GM12801 (cell line): Measurements from ENCODE around the gene WDR86.

Experiments
- TF ChIP-seq, protein P1 (sequence below): IDR thresholded peaks from one replicate; pipeline ENCODE4 v1.5.1; 2011; ENCODE audit warnings: control low read depth; ENCODE audit not compliant: insufficient read length; ENCODE audit errors: extremely low read depth

WDR86 gene

DNA sequence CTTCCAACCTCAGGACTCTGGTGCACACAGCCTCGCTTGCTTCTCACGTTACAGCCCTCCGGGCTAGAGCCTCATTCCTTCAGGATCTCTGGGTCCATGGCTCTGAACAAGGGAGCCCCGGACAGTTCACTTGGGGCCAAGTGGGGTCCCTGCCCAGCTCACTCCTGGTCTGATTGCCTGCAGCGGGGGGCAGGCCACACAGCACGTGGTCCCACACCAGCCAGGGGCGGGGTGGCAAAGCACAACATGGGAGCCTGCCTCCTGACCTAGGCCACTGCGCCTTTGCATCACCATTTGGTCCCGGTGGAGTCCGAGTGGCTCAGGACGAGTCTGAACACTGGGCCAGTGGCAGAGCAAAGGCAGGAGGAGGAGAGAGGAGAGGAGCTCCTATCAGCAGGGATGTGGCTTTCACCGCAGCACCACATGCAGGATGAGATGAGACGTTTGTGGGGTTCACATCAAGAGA, 43.5 kb upstream of the WDR86 start:
- TF ChIP-seq, protein P1, sequence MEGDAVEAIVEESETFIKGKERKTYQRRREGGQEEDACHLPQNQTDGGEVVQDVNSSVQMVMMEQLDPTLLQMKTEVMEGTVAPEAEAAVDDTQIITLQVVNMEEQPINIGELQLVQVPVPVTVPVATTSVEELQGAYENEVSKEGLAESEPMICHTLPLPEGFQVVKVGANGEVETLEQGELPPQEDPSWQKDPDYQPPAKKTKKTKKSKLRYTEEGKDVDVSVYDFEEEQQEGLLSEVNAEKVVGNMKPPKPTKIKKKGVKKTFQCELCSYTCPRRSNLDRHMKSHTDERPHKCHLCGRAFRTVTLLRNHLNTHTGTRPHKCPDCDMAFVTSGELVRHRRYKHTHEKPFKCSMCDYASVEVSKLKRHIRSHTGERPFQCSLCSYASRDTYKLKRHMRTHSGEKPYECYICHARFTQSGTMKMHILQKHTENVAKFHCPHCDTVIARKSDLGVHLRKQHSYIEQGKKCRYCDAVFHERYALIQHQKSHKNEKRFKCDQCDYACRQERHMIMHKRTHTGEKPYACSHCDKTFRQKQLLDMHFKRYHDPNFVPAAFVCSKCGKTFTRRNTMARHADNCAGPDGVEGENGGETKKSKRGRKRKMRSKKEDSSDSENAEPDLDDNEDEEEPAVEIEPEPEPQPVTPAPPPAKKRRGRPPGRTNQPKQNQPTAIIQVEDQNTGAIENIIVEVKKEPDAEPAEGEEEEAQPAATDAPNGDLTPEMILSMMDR, result no peak

DNA sequence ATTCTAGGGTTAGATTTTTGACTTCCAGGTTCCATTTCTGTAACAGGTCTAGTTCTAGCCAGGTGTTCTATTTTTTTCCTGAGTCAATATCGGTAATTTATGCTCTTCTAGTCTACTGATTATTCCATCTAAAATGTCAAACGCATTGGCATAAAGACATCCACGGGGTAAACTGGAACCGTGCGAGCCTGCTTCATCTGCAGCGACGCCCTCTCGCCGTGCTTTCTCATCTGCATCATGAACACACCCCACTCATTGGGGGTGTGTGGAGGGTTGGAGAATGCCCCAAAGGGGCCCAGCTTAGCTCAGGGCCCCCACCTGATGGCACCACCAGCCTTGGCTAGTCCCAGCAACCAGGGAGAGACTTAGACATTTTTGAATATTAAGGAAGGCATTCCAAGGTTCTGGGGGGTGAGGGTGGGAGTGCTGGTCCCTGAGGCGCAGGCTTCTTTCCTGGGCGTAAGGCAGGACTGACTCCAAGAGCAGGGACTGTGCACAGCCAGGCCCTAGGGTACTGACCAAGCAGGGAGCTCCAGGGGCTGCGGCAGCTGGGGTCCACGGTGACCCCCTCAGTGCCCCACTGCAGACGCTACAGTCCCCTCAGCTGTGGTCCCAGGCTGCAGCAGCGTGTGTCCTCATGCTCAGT, 43.0 kb upstream of the WDR86 start:
- TF ChIP-seq, protein P1, result no peak

DNA sequence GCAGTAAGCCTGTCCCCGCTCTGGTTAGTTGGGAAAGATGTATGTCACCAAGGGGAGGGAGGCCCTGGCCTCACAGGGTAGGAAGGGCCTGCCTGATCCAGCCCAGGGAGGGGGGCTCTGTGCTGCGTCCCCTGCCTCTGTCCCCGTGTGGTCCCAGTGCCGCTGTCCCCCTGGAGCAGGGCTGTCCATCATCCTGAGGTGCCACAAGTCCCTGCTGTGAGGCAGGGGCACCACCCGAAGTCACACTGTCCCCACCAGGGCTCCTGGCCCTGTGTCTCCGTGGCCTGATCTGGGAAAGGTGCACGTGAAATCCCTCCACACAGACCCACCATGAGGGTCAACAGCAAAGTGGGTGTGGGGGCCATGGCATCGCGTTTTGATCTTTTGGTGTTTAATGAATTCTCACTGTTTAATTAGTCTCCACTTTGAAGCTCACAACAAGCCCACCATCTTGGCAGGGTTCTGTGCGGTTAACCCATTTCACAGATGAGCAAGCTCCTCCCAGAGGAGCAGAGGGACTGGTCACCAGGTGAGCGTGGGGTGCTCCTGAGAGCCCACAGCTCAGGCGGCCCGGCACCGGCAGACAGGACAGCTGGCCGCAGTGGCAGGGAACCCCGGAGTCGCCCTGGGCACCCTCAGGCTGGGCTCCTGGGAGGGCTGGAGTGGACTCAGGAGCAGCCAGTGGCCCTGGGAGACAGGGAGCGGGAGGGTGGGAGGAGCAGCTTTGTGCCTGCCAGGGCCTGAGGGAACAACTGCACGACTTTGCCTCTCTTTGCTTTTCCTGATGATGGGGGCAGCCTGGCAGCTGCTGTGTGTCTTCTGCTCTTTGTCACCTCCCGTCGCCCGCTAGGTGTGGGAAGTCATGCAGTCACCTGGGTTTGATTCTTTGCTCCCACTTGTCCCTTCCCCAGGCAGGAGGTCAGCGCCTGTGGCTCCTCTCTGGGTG, 42.1 kb upstream of the WDR86 start:
- TF ChIP-seq, protein P1, result no peak

DNA sequence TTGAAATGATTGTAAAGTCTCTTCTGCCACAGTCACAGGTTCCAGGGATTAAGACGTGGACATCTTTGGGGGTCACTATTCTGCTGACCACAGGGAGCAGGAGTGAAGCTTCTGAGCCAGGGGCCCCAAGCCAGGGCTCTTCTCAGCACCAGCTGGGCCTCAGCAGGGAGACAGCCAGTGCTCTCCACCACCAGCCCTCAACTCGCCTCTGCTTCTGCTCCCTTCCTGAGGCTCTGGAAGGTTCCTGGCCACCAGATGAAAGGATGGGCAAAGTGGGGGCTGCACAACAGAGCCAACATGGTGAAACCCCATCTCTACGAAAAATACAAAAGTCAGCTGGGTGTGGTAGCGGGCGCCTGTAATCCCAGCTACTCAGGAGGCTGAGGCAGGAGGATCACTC, 41.3 kb upstream of the WDR86 start:
- TF ChIP-seq, protein P1, result no peak

DNA sequence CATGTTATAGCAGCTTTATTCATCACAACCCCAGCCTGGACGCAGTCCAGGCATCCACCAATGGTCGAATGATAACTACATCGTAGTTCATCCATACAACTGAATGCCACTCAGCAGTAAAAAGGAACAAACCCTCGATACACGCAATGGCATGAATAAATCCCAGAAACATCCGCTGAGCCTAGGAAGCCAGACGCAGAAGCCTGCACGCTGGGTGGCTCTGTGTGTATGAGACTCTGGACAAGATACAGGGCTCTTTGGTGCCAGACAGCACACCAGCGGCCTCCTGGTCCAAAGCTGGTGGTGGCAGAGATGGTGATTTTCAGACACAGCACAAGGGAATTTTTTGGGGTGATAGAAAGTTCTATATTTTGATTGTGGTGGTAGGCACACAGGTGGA, 40.2 kb upstream of the WDR86 start:
- TF ChIP-seq, protein P1, result no peak

DNA sequence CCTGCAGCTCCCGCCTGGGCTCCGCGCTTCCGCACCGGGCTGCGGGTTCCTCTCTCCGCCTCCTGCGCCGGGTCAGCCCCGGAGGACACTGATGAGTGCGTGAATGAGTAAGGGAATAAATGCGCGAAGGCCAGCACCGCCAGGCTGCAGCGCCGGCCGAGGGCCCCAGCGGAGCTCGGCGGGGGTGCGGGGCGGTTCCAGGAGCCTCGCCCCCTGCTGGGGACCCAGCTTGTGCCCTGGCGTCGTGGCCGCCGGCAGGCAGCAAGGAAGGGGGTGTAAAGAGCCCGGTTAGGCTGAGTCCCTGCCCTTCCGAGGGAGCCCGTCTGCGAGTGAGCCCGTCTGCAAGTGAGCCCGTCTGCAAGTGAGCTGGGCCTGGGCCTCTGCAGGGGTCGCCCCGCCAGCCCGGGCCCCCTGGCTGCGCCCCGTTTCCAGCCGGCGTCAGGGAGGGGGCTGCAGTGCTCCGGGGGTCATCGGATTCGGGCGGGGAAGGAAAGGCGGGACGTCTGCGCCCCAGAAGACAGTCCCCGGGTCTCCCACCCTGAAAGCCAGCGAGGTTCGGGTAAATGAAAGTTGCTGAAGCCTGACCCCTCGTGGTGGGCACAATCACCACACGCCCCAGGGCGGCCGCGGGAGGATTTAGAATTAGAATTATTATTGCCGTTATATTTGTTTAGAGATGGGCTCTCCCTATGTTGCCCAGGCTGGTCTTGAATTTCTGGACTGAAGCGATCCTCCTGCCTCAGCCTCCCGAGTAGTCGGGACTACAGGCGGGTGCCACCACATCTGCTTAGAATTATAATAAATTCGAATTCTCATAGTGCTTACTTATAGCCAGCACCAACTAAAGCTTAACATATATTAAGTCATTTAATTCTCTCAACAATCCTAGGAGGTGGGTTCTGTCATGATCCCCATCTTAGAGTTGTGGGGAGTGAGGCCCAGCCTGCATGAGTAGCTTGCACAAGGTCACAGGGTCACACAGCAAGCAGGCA, 38.7 kb upstream of the WDR86 start:
- TF ChIP-seq, protein P1, result no peak

DNA sequence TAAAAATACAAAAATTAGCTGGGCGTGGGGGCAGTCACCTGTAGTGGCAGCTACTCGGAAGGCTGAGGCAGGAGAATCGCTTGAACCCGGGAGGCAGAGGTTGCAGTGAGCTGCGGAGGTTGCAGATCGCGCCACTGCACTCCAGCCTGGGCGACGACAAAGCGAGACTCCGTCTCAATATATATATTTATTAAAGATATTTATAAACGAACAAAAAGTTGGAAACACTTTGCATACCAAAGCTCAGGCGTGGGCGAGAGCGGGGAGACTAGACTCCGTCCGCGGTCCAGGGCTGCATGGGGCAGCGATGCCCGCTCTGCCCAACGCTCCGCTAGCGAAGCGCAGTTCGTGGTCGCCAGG, 38.0 kb upstream of the WDR86 start:
- TF ChIP-seq, protein P1, result no peak
